Superior temporal gyrus (tissue), 1 donor: ENCODE measurements around the gene ADRA1B.

ENCODE experiments used
- DNase-seq: peaks from one replicate; pipeline ENCODE4 v3.0.0-alpha.2; 2016; ENCODE audit errors: extremely low spot score

Gene ADRA1B

DNA sequence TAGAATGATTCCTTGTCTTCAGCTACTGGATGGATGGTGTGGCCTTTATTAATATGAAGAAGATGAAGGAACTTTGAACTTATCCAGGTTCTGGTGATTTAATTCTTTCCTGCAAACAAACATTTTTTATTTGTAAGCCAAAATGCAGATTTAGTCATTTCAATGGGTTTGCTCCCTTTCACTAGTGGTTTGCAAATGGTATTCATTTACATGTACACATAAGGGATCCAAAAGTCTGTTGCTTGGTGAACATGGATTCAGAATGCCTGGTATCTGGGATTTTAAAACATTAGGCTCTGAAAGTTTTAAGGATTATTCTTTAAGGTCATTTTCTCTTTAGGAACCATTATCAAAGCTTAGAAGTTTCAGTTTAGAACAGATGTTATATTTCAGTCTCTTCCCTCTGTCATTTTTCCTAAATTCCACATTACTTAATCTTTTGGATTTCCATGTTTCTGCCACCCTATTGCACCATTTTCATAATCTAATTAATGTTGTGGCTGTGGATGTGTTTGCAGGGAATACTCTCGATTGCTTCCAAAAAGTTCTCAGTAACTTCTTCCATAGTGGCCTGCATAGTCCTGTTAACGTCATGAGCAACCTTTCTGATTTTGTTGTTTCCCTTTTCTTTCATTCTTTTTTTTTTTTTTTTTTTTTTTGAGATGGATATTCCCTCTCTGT lies 102.8 kb downstream of the ADRA1B start:
- no peak for DNase-seq

DNA sequence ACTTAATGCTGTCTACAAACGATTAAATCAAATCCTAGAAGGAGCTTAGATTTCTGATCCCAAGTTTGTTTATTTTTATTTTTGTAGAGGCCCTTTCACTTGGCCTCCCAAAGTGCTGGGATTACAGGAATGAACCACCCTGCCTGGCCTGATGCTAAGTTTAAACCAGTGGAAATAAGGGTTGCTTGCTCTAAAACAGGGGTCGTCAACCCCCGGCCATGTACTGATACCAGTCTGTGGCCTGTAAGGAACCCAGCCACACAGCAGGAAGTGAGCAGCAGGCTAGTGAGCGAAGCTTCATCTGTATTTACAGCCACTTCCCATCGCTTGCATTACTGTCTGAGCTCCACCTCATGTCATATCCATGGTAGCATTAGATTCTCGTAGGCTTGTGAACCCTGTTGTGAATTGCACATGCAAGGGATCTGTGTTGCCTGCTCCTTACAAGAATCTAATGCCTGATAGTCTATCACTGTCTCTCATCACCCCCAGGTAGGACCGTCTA lies 104.0 kb downstream of the ADRA1B start:
- DNase-seq = no peak

DNA sequence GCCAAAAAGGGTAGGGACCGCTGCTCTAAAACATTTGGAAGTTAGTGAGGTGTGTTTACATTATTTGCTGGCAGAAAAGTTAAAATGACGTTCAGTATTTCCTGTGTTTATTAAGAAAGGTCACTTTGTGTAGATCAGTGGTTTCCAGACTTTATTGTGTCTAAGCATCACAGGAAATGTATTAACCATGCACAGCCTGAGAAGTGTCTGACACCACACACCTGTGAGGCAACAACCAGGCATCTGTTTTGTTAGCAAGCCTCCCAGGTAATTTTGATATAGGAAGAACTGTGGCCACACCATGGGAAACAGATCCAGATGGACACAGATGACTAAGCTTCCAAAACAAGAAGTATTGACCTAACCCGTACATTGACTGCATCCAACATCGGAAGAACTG lies 104.7 kb downstream of the ADRA1B start:
- DNase-seq = no peak

DNA sequence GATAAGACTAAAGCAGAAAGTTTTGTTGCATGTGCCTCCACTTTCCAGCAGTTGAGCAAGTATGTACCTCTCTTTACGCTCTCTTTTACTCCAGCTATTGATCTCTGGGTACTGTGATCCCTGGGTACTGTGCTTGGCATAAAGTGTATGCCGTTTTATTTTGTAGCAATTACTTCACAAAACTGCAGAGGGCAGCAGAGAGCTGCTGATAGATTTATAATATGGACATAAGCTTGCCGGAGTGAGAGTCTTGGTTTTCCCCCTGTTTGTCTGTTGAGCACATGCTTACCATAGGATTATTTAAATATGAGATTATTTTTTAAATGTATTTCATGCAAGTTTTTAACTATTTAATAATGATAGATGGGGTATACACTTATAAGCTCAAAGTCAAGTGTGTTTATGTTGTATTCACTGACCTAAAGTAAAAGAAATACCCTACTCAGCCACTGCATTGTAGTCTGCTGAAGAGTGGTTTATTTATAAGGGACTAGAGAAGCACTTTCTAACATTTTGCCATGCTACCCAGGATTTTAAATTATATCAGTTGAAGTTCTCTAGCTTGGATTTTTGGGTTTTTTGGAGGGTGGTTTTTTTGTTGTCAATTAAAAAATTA lies 105.7 kb downstream of the ADRA1B start:
- peak; percentile 95 for DNase-seq
